Ascending aorta (tissue), 2 donors: ENCODE data around the gene DSTN. TPM values are rescaled to one million over a fixed set of nuclear protein-coding genes. Genes with fewer than 3 reads are reported as not detected.
A peak's percentile ranks its signal among the peaks of the same experiment; 100 is the strongest.

Source experiments
- DNase-seq, 2 donors: peaks; one replicate each; pipeline ENCODE4 v3.0.0-alpha.2; 2019; ENCODE audit warnings: low spot score in 2 of 2
- H3K27ac ChIP-seq, 2 donors: fragments of 200-600 bp; sonication (generic); one replicate each; pipeline ENCODE4 v1.5.1; 2016 to 2017; ENCODE audit warnings: mild to moderate bottlenecking in 1 of 2
- H3K27me3 ChIP-seq: fragments of 200-600 bp; sonication (generic); one replicate; pipeline ENCODE4 v1.5.1; 2017
- H3K36me3 ChIP-seq, 2 donors: fragments of 200-600 bp; sonication (generic); one replicate each; pipeline ENCODE4 v1.5.1; 2016
- H3K4me1 ChIP-seq, 2 donors: fragments of 200-600 bp; sonication (generic); one replicate each; pipeline ENCODE4 v1.5.1; 2016 to 2017; ENCODE audit warnings: mild to moderate bottlenecking in 1 of 2
- H3K4me3 ChIP-seq, 2 donors: fragments of 200-600 bp; sonication (generic); one replicate each; pipeline ENCODE4 v1.5.1; 2016 to 2017; ENCODE audit warnings: mild to moderate bottlenecking in 1 of 2
- H3K9me3 ChIP-seq, 2 donors: fragments of 200-600 bp; sonication (generic); one replicate each; pipeline ENCODE4 v1.5.1; 2016
- CTCF ChIP-seq, 3 experiments: fragments of 200-600 bp in 2 of 3; fragments of 450-650 bp in 1 of 3; sonication (generic) in 2 of 3; IDR thresholded peaks; one replicate each; pipeline ENCODE4 v1.5.1; 2016 to 2019; ENCODE audit warnings: antibody characterized with exemption in 3 of 3, mild to moderate bottlenecking in 1 of 3, moderate library complexity in 1 of 3
- intact Hi-C: fragments of 100-400 bp; cut with DNase I; formaldehyde crosslinking; loops from one replicate; pipeline ENCODE4 v1.15.1; 2023
- total RNA-seq: library from RNA; depleted of rRNA; stranded (reverse); fragments of >200 nt; gene quantifications from one replicate; pipeline ENCODE4 v1.1.0, GENCODE V29; 2016

DSTN gene
- total RNA-seq, 1 donor from 2014 or later, result 452 TPM

DNA sequence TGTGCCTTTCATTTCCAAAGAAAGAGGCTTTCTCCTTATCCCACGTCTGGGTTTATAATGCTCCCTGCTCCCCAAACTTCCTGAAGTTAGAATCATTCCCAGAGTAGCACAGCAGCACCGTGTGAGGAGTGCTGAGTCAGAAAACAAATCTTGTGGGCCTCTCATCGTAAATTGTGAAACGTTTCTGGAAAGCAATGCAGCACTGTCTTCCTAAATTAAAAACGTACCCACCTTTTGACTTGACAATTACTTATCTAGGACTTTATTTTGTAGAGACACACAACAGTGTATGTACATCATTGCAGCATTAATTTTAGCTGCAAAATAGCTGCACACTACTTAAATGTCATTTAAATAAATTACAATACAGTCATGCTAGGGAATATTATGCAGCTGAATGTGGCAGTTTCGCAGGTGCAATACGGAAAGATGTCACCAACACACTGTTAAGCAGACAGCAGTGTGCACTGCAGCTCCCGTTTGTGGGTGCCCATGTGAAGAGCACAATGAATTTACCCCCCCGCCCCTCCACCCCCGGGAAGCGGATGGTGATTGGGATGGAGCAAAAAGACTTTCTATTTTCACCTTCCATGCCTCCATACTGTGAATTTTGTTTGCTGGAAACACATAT lies 81.4 kb downstream of the DSTN start:
- no peak for TF ChIP-seq CTCF (IDR thresholded peaks at IDR 0.05)
- H3K4me3 ChIP-seq, result no peak overlapping the region
- H3K36me3 ChIP-seq, result no peaks in the 10 kb centered on the region
- intact Hi-C loops, result no loop called here
- no peaks in the 10 kb centered on the region for H3K9me3 ChIP-seq
- H3K4me1 ChIP-seq, result peaks cover 6 to 43% of the 10 kb centered on the region in 2 donors
- no peak overlapping the region for H3K27ac ChIP-seq
- H3K27me3 ChIP-seq, result no peaks in the 10 kb centered on the region
- DNase-seq, result no peak

- intact Hi-C loops, result no loop called here
- no peaks in the 10 kb centered on the region for H3K27me3 ChIP-seq
- H3K27ac ChIP-seq, result no peak overlapping the region
- no peak overlapping the region for H3K4me3 ChIP-seq
- peaks cover 6 to 43% of the 10 kb centered on the region in 2 donors for H3K4me1 ChIP-seq
- no peaks in the 10 kb centered on the region for H3K36me3 ChIP-seq
- H3K9me3 ChIP-seq, result no peaks in the 10 kb centered on the region
- DNase-seq, result no peak
- TF ChIP-seq CTCF (IDR thresholded peaks at IDR 0.05), result no peak
Observed at GRCh38 chr20:17651760-17652388, 82.0 kb downstream of the DSTN start.

DNA sequence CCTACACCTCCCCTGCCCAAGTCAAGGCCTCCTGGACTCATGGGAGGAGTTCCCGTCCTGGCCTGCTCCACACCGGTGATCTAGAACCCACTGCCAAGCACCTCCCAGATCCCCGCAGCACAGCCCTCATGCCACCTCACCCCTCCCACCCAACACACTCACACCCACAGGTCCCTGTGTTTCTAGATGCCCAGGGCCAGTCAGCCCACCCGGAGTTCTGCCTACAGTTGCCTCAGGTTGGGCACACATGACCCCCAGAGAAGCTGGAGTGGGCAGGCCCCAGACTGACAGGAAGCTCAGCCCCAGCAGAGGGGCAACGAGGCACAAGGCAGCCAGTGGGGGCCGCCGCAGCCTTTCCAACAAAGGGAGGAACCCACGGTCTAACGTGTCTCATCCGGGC lies 82.5 kb downstream of the DSTN start:
- H3K4me3 ChIP-seq, result no peak overlapping the region
- intact Hi-C loops, result no loop called here
- DNase-seq, result no peak
- H3K9me3 ChIP-seq, result no peaks in the 10 kb centered on the region
- no peak overlapping the region for H3K27ac ChIP-seq
- no peak for TF ChIP-seq CTCF (IDR thresholded peaks at IDR 0.05)
- peaks cover 6 to 43% of the 10 kb centered on the region in 2 donors for H3K4me1 ChIP-seq
- H3K36me3 ChIP-seq, result no peaks in the 10 kb centered on the region
- H3K27me3 ChIP-seq, result no peaks in the 10 kb centered on the region

- no peak for DNase-seq
- TF ChIP-seq CTCF (IDR thresholded peaks at IDR 0.05), result no peak
- peak overlapping the region in 1 of 2 donors; percentile 33 for H3K27ac ChIP-seq
- H3K9me3 ChIP-seq, result no peaks in the 10 kb centered on the region
- no peak overlapping the region for H3K4me3 ChIP-seq
- peaks cover 2 to 32% of the 10 kb centered on the region in 2 donors for H3K4me1 ChIP-seq
- H3K36me3 ChIP-seq, result peaks cover 9 to 11% of the 10 kb centered on the region in 2 donors
- H3K27me3 ChIP-seq, result no peaks in the 10 kb centered on the region
- intact Hi-C loops, result no loop called here
Observed at GRCh38 chr20:17653835-17654648, 84.2 kb downstream of the DSTN start.

DNA sequence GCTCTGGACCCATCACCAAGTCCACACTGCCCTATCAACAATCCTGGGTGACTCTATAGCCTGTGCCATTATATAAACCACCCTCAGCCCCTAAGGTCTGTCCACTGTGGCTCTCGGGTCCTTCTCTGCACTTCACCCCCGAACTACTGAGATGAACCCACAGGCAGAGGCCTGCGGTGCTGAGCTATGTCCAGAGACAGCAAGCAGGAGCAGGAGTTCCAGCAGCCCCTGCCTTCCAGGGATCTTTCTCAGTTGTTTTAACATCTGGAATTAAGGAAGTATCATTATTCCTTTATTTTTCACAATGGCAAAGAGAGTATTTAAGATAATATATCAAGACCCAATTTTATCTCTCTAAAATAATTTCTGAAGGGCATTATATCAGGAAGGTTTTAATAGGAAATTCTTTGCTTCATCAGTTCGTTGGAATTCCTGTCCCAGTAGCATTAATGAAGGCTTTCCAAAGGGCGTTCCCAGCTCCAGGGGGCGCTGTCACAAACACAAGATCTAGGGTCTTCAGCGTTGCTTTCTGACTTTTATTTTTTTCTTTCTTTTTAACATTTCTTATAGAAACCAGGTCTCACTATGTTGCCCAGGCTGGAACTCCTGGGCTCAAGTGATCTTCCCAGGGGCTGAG lies 84.9 kb downstream of the DSTN start:
- H3K27me3 ChIP-seq, result no peaks in the 10 kb centered on the region
- DNase-seq, result no peak
- H3K27ac ChIP-seq, result peak overlapping the region in 1 of 2 donors; percentile 33
- no peaks in the 10 kb centered on the region for H3K9me3 ChIP-seq
- TF ChIP-seq CTCF (IDR thresholded peaks at IDR 0.05), result peak in 2 of 3 experiments; percentile 38 to 54
- peaks cover 12 to 15% of the 10 kb centered on the region in 2 donors for H3K36me3 ChIP-seq
- H3K4me1 ChIP-seq, result peaks cover 2 to 28% of the 10 kb centered on the region in 2 donors
- intact Hi-C loops, result no loop called here
- no peak overlapping the region for H3K4me3 ChIP-seq
